NCI-H2227 (cell line): ENCODE results near the gene NAA38.

Experiments
- DNase-seq: peaks from one replicate; lab custom pipeline; 2025; ENCODE audit not compliant: unreplicated experiment; lab: John Stamatoyannopoulos, UW

Gene NAA38

DNA sequence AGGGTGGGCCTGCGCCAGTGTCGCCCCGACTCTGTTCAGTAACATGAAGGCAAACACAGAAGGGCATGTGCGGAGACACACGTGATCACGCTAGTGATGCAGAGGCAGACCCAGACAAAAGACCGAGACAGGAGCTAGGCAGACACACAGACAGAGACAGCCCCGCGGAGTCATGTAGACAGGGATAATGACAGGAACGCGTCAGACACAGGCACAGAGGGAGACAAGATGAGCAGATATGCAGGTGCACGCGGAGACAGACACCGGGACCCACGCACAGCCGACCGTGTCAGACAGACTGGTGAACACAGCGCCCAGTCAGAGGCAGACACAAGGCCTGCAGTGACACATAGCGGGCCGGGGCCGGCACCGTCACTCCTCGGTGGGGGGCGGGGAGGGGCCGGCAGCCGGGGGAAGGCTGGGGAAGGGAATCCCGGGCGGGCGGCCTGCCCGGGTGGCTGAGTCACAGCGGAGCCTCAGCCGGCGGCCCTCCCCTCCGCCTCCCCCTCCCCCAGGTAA is 15.9 kb downstream of the NAA38 start:
- peak; percentile 80 for DNase-seq

DNA sequence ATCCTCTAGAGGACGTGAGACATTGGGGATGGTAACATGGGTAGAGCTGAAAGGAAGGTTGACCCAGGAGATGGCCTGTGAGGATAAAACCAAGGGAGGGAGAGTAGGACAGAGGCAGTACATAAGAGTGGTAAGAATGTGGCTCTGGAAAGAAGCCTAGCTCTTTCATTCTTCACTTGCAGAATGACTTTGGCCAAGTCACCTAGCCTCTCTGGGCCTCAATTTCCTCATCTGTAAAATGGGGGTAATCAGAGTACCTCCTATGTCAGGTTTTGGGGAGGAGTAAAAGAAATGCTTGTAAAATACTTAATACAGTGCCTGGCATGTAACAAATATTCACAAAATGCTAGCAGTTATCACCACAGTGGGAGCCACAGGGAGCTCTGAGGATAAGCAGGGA is 16.5 kb downstream of the NAA38 start:
- DNase-seq: no peak

DNA sequence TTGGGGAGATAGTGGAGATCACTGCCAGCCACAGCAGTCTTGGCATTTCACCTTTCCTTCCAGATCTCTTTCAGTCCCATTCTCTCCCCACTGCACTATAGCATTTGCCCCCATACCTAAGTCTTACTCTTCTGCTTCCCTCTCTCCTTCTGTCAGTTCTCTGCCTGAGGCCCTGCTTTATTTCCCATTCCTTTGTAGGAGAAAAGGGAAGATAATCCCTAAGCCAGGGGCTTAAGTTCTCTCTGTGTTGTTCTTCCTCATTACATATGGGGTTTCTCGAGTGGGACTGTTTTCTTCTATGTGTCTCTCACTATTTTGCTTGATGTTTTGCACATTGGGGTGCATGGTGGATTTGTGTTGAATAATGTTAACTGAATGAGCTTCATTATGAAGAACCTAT is 16.9 kb downstream of the NAA38 start:
- no peak for DNase-seq

DNA sequence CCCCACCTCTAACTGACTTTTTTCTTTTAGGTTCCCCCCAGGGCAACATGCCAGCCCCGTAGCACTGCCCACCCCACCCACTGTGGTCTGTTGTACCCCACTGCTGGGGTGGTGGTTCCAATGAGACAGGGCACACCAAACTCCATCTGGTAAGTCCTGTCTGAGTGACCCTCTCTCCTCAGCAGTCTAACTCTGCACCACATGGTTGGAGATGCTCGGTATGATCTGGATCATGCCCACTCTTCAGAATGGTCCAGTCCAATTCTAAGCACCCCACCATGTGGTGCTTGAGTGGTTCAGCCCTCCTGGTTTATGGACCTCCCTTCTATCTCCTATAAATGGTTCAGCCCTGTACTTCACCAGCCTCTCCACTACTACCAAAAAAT is 17.5 kb downstream of the NAA38 start:
- peak; percentile 28 for DNase-seq

DNA sequence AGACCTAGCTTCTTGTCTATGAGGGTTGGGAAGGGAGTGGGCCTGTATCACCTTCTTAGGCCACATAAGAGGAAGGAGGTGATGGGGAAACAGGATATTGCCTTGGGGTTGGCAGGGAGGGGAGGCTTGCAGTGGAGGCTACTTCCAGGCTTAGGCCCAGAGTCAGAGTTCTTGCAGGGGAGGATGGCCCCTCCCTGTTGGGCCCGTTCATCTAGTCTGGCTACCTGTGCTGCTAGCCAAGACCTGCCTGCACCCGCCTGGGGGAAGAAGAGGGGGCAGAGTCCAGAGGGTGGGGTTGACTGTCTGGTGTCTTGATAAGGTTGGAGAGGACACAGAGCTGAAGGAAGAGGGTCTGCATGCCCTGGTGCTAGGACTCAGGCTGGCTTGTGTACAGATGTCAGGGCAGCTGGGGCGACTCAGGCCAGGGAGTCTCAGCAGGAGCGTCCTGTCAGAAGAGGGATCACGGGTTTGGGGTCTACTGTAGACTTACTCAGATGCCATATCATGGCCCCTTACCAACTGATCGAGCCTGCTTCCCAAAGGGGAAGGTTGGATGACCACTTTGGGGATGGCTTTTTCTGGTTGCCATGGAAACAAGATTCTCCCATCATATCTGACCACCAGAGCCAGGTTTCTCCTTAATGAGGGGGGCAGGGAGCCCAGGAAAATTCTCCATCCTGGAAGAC is 18.0 kb downstream of the NAA38 start:
- DNase-seq: no peak

DNA sequence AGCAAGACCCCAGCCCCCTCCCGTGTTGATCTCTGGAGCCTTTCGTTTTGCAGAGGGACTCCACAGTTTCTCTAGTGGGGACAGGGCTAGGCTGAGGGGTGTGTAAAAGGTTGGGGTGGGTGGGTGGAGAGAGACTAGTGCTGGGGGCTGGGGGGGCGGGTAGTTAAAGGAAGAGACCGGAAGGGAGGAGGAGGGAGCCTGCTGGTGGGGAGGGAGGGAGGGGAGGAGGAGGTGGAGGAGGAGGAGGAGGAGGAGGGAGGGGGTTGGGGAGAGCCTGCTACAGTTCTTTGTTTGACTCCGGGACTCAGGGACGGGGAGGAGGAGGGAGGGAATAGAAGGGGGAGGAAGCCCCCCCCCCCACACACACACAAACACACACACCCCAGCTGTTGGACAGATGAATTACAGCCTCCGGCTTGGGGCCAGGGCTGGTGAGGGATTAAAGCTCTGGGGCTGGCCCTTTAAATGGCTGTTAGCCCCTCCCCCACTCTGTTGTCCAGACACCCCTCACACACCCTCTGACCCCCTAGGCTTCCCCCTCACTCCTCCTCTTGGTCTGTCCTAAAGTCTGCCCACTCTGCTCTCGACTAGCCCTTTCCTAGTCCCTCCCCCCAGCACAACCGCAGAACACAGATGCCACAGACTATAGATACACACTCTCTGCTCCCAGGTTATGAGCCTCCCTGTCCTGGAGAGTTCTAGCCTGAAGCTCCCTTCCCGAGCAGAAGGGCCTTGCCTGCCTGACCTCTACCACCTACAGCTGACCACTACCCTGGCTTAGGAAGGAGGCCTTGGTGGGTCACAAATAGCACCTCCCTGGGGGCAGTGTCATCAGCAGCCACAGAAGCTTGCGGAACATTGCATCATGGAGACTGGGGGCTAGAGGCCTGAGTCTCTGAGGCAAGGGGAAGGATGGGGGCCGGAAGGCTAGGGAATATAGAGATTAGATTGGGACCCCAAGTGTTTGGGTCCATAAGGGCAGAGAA is 19.0 kb downstream of the NAA38 start:
- DNase-seq: peak; percentile 49

DNA sequence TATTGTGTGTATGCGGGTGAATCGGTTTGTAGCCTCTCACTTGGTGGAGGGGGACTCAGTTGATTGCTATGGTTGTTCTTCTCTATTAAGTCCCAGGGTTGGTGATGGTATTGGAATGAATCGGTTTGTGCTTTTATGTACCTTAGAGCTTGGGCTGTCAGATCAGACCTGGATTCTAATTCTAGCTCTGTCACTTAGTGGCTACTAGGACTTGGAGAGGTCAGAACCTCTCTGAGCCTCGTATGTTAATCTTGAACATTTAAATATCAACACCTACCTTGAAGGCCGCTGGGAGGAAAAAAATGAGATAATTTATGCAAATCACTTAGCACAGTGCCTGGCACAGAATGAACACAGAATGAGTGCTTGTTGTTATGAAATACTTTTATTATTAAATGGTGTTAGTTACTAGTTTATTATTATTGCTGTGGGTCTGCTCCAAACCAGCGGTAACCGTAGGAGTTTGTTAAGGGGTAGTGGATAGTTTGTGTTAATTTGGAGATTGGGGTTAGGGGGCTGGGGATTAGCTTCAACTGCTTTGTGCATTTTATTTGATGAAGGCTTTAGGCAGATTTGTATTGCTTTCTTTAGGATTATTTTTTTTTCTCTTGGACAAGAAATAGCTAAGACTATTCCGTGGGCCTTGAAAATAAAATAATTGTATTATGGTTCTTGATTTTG is 19.8 kb downstream of the NAA38 start:
- DNase-seq: no peak

DNA sequence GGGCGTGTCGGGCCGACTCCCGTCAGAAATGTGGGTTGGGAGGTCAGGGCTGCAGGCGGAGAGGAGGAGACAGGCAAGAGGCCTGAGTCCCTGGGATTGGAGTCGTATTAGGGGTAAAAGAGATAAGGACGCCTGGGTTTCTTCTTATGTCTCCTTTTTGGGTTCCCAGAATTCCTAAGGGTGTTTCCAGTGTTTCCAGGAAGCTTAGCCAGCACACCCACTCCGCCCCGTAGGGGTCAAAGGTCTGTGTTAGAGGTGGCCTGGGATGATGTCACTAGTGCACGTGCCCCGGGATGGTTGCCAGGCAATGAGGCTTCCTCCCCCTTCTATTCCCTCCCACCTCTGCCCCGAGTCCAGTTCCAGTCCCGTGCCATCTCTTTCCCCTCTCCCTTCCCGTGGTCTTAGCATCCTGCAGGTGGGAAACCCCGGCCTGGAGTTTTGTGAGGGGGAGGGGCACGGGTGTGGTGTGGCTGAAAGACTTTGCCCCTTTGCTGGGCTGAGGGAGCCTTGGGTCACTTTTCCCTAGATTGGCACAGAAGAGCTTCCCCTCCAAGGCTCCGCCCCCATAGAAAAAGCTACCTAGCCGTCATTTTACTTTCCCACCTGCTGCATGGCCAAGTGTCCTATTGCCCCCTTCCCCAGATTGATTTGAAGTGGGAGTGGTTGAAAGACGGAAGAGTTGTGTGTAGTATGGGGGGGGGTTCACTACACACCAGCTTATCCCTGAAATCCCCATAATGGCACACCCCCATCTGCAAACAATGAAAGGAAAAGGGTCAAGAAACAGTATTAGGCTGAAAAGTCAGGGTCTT is 20.6 kb downstream of the NAA38 start:
- peak; percentile 93 for DNase-seq

DNA sequence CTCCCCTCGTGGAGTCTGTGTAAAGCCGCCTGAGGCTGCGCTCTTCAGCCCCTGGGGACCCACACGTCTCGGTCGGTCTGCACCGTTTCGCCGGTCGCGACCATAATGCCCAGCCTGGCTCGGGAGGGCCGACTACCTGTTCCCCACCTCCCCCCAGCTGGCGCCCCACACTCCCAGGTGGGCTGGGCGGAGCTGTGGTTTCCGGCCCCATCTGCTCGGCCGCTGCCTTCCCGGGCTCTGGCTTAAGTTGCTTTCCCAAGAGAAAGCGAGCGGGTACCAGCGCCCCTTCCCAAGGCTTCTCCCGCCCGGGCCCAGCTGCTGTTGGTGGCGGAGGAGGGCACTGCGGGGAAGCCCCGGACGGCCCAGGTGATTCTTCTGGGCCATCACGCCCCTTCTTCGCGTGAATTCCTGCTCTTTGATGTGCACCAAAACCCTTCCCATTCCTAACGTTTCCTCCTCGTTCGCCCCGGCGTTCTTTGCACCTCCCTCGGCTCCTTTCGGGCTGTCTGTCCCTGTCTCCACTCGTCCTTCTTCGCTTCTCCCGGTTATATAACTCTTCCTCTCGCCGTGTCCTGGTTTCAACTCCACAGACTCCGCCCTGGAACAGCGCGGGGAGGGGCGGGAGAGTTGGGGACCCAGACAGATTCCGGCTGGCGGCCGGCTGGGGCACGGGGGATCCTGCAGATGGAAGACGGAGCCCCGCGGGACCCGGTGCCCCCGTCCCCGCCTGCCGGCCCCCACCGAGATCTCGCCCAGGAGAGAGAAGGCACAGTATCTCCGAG is 21.4 kb downstream of the NAA38 start:
- peak; percentile 77 for DNase-seq

DNA sequence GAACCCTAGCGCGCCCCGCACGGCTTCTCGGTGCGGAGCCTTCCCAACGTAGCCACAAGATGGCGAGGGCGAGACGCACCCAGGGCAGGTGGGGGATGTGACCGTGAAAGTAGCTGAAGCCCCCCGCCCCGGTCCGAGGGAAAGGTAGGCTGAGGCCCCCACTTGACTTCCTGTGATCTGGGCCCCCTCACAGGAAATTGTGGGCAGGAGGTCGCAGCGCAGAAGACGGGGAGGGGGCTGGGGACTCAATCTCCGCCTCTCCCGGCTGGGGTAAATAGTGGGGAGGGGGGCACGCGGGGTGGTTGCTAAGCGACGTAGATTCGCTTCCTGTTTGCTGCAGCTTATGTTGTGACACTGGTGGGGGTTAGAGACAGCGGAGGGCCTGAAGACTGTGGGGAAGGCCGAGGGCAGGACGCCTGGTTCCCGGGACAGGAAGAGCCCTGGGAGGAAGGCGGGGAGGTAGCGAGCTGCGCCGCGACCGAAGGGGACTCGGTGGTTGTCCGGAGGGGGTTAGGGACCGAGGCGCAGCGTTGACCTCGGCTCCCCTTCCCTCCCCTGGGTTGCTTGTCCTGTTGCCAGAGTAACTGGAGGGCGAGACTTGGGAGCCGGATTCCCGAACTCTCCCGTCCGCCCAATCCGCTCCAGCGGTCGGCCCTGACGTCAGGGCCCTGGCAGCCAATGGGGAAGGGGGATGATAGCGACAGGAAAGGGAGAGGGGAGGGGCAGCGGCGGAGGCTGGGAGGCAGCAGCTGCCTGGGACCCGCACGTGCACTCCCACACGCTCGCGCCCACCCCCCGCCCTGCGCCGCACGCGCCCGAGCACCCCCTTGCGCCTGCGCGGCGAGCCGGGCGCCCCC is 22.2 kb downstream of the NAA38 start:
- peak; percentile 96 for DNase-seq

DNA sequence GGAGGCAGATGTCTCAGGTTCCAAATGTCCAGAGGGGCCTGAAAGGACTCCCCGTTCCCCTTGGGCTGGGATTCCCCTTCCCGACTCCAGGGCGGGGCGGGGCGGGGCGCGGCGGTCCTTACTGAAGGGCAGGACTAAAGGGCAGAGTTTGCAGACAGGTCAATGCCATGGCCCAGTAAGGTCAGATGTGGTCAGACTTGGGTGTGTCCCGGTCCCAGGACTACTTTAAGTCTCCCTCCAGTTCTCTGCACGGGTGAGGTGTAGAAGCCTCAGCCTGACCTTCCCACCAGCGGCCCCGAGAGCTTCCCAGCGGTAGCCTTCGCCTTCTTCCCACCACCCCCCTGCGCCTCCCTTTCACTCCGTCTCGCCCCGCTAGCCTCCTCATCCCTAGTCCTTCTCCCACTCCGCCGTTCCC is 22.8 kb downstream of the NAA38 start:
- DNase-seq: peak; percentile 50

DNA sequence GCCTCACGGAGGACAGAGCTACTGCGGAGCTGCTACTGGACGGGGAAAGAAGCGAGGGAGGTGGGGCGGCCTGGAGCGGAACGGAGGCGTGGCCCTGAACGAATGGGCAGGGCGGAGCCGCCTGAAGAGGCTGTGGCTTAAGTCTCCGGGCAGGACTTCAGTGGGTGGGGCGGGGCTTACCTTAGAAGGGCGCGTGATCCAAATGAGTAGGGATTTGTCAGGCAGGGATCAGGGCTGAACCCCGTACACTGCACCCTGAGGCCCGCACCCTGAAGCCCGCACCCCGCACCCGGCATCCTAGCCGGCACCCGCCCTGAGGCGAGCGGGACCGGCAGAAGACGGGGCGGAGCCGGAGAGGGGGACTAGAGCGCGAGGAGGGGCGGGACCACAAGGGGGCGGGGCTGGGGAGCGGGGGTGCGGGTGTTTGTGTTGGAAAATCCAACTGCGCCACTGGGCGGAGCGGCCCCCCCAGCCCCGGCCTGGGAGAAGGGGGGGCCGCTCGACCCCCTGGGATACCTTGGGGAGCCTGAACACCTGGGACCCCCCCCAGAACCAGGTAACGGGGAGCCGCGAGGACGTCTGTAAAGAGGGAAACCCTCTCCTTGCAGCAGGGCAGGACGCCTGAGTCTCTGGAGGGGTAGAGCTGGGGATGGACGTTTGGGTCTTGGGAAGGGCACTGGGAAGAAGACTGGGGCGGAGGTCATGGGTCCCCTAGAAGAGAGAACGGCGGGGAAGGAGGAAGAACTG is 23.4 kb downstream of the NAA38 start, which contains the start of gene KDM6B:
Gene KDM6B (plus strand): TSS at position 423 of the 747 bp plus-strand sequence. CDS start 11,338 bp downstream, outside the sequence.
- DNase-seq: peak; percentile 89

DNA sequence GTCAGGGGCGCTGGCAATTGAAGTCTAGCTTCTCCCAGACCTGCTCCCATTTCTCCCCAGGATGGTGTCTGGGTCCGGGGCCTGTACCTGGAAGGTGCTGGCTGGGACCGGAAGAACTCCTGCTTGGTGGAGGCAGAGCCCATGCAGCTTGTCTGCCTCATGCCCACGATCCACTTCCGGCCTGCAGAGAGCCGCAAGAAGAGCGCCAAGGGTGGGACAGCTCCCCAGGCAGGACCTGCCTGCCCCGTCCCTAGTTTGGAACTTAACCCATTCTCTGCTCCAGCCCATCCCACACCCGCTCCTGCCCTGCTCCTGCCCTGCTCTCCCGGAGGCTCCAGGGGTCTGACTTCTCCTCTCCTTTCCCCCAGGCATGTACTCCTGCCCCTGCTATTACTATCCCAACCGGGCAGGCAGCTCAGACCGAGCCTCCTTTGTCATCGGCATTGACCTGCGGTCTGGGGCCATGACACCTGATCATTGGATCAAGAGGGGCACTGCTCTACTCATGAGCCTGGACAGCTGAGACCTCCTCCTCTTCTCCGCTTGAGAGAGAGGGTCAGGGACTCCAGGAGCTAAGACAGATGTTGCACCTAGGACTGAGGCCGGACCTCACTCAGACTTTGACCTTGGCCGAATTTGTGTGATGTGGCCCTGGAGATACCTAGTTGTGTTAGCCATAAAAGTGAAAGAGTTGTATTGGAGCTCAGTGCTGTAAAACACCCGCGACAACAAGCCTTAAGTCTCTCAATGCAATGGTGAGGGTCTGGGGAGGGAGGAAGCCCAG is 24.2 kb downstream of the NAA38 start:
- DNase-seq: no peak

DNA sequence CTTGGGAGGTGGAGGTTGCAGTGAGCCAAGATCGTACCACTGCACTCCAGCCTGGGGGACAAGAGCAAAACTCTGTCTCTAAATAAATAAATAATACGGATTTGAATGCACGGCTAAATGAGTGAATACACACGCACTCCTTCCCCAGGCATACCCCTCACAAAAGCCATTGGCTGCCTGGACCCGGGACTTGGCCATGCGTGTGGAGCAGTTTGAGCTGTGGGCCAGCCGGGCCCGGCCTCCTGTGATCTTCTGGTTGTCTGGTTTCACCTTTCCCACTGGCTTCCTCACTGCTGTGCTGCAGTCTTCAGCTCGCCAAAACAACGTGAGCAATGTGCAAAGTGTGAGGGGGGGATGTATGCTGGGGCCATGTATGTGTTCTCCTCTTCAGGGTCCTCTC is 24.9 kb downstream of the NAA38 start:
- no peak for DNase-seq

DNA sequence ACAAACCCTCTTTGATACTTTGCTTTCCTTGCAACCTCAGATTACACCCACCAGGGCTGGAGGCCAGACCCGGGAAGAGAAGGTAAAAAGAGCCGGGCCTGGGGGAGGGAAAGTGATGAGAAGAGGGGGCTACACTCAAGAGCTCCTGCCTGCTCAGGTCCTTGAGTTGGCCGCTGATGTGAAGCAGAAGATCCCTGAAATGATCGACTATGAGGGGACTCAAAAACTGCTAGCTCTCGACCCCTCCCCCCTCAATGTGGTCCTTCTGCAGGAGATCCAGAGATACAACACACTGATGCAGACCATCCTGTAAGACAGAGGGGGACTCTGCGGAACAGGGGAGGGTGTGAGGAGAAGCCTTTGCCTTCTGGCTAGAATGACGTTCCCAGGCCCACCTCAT is 26.1 kb downstream of the NAA38 start:
- DNase-seq: no peak

DNA sequence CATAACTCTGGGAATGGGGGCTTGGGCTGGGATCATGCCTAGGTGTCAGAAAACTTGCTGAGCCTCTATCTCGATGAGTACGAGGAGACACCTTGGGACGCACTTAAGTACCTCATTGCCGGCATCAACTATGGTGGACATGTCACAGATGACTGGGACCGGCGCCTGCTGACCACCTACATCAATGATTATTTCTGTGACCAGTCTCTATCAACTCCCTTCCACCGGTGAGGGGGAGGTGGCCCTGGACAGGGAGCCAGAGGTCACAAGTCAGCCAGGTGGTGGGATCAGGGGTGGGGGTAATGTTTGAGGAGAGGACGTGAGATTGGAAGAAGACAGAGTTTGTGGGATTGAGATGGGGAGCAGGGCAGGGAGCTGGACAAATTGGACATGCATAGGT is 26.7 kb downstream of the NAA38 start:
- no peak for DNase-seq
